Fibroblast of lung (primary cell): ENCODE data around the gene SUGCT.

ENCODE experiments used
- CTCF ChIP-seq, 2 donors: IDR thresholded peaks in 1 of 2; conservative IDR thresholded peaks in 1 of 2; 1 replicate in 1 of 2; 2 replicates in 1 of 2; pipeline ENCODE4 v1.5.1; 2011 to 2012; ENCODE audit warnings: low read length in 2 of 2, control low read depth in 1 of 2, inconsistent platforms in 1 of 2, low read depth in 1 of 2, mild to moderate bottlenecking in 1 of 2
- EZH2 ChIP-seq: IDR thresholded peaks from 2 replicates; pipeline ENCODE4 v1.5.1; 2012; ENCODE audit warnings: low read length, control low read depth, mild to moderate bottlenecking; ENCODE audit errors: missing control alignments

GRCh38 chr7:40418448-40418847 is 283.6 kb downstream of the SUGCT start:
- TF ChIP-seq CTCF (conservative IDR thresholded peaks at IDR 0.05 in 1 of 2, IDR thresholded peaks at IDR 0.05 in 1 of 2; ENCODE audit: low read depth in 1 of 2, low read length in 2 of 2), result no peak
- no peak for TF ChIP-seq EZH2
